ENCODE data around the gene COPB1. TPM values are rescaled to one million over a fixed set of nuclear protein-coding genes. Genes with fewer than 3 reads are reported as not detected.
A peak's percentile ranks its signal among the peaks of the same experiment; 100 is the strongest.

Gene COPB1
- total RNA-seq, 1 donor from 2014 or later, result 91.8 TPM

DNA sequence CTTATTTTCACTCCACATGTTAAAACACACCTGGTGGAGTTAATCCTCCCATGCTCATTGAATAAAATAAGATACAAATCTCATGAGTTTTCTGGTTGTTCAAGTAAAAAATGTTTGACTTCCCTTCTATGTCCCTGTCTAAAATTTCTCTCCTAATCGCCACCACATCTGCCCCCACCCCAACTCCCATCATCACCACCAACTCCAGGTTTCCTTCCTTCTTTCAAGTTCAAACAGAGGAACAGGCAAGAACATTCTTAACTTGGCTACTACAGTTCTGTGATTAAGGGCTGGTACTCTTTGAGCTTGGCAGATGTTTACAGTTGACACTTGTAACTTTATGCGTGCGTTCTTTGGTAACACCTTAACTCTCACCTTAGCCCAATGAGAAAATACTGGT, 29.7 kb upstream of the COPB1 start:
- H3K4me3 Mint-ChIP-seq, result no peak overlapping the region
- no peak for DNase-seq
- H3K27me3 Mint-ChIP-seq, result no peaks in the 10 kb centered on the region
- intact Hi-C loops (cut with micrococcal nuclease), result loop anchor here (10.0 kb wide), 1 partner anchor 545 kb away; the partner anchor contains the start of gene CALCB
- no peaks in the 10 kb centered on the region for H3K9me3 Mint-ChIP-seq
- H3K36me3 Mint-ChIP-seq (ENCODE audit: low read depth), result peaks cover 17% of the 10 kb centered on the region
- peaks cover 2% of the 10 kb centered on the region for H3K4me1 Mint-ChIP-seq
- H3K27ac Mint-ChIP-seq, result no peak overlapping the region

GRCh38 chr11:14522801-14523200, 23.2 kb upstream of the COPB1 start:
- Mint-ChIP-seq H3K4me1 (peaks cover 16% of the 10 kb centered on the region), H3K36me3 (ENCODE audit: low read depth) (peaks cover 22% of the 10 kb centered on the region), H3K4me3 (no peak overlapping the region), H3K27me3 (no peaks in the 10 kb centered on the region), H3K27ac (no peak overlapping the region), H3K9me3 (no peaks in the 10 kb centered on the region)
- DNase-seq, result no peak
- intact Hi-C loops (cut with micrococcal nuclease), result loop anchor here (10.0 kb wide), 1 partner anchor 552 kb away; the partner anchor contains the start of gene CALCB

DNA sequence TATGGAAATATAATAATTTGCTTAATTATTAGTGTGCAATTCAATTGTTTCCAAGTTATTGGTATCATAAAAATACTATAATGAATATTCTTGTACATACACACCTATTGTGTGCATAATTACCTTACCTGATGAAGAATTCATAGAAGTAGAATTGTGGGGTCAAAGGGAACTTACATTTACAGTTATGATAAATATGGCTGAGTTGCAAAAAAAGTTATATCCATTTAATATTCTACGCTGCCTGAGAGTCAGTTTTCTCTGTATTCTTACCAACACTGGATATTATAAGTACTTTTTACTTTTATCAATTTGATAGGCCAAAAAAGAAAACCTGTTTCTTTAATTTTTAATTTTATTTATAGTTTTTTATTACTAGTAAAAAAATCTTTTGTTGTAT, 22.6 kb upstream of the COPB1 start:
- Mint-ChIP-seq H3K4me3 (no peak overlapping the region), H3K27ac (no peak overlapping the region), H3K4me1 (peaks cover 19% of the 10 kb centered on the region), H3K27me3 (no peaks in the 10 kb centered on the region), H3K9me3 (no peaks in the 10 kb centered on the region), H3K36me3 (ENCODE audit: low read depth) (peaks cover 27% of the 10 kb centered on the region)
- DNase-seq, result no peak
- intact Hi-C loops (cut with micrococcal nuclease), result loop anchor here (10.0 kb wide), 1 partner anchor 553 kb away; the partner anchor contains the start of gene CALCB

- Mint-ChIP-seq H3K4me1 (peaks cover 22% of the 10 kb centered on the region), H3K27me3 (no peaks in the 10 kb centered on the region), H3K27ac (peak overlapping the region; percentile 98), H3K36me3 (ENCODE audit: low read depth) (peaks cover 30% of the 10 kb centered on the region), H3K4me3 (peak overlapping the region; percentile 96), H3K9me3 (no peaks in the 10 kb centered on the region)
- no peak for DNase-seq
- intact Hi-C loops (cut with micrococcal nuclease), result loop anchor here (1.0 to 10.0 kb wide), 9 partner anchors 17 to 554 kb away; partner anchors contain the start of gene CALCB
These were observed 21.1 kb upstream of the COPB1 start for GRCh38 chr11:14520747-14521151.

GRCh38 chr11:14519917-14520746, 20.5 kb upstream of the COPB1 start, which contains the start of gene PSMA1:
Gene PSMA1 (minus strand): TSS chr11:14520386. CDS start chr11:14520299, 87 bp downstream.
- peak; percentile 98 for DNase-seq
- peaks cover 22% of the 10 kb centered on the region for H3K4me1 Mint-ChIP-seq
- peaks cover 33% of the 10 kb centered on the region for H3K36me3 Mint-ChIP-seq (ENCODE audit: low read depth)
- peak within 1 kb of the TSS; percentile 98 for H3K27ac Mint-ChIP-seq
- intact Hi-C loops (cut with micrococcal nuclease), result loop anchor here (1.0 to 10.0 kb wide), 9 partner anchors 17 to 555 kb away; partner anchors contain the start of gene CALCB
- H3K9me3 Mint-ChIP-seq, result no peaks in the 10 kb centered on the region
- H3K27me3 Mint-ChIP-seq, result no peaks in the 10 kb centered on the region
- H3K4me3 Mint-ChIP-seq, result peak within 1 kb of the TSS; percentile 96

- peak overlapping the region; percentile 98 for H3K27ac Mint-ChIP-seq
- peaks cover 24% of the 10 kb centered on the region for H3K4me1 Mint-ChIP-seq
- intact Hi-C loops (cut with micrococcal nuclease), result no loop called here
- H3K27me3 Mint-ChIP-seq, result no peaks in the 10 kb centered on the region
- H3K9me3 Mint-ChIP-seq, result no peaks in the 10 kb centered on the region
- H3K4me3 Mint-ChIP-seq, result peak overlapping the region; percentile 96
- DNase-seq, result no peak
- H3K36me3 Mint-ChIP-seq (ENCODE audit: low read depth), result peaks cover 39% of the 10 kb centered on the region
These were observed 19.9 kb upstream of the COPB1 start for GRCh38 chr11:14519597-14519916.

DNA sequence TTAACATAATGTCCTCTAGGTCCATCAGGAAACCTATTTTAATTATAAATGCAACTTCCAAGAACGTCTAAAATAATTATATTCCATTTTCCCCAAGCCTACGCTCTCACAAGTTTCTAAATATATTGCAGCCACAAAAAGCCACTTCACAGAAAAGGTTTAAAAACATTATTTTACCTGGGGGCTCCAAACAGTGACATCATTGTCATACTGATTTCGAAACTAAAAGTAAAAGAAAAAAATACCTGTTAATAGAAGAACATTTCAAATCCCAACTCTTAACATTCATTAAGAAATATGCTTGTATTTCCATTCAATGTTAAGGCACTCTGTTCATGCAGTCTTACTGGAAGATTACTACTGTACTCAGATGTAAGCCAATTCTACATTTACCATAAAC, 19.2 kb upstream of the COPB1 start:
- Mint-ChIP-seq H3K36me3 (ENCODE audit: low read depth) (peaks cover 45% of the 10 kb centered on the region), H3K4me1 (peaks cover 26% of the 10 kb centered on the region), H3K9me3 (no peaks in the 10 kb centered on the region), H3K27ac (peak overlapping the region; percentile 98), H3K4me3 (peak overlapping the region; percentile 96), H3K27me3 (no peaks in the 10 kb centered on the region)
- intact Hi-C loops (cut with micrococcal nuclease), result no loop called here
- no peak for DNase-seq

DNA sequence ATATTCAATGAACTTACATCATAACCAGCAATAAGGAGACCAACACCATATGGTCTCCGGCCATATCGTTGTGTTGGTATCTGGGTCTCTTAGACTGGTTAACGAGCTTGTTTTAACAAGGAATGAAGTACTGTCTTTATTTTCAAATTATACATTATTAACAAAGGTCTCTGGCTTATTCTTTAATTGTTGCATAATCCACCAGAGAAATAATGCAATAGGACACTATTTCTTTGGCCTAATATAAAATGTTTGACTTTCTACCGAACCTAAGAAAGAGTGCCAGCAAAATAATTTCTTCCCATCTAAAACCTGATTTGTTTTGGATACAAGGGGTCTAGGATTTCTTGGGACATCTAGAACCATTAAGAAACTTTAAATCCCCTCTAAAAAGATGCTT, 14.2 kb upstream of the COPB1 start:
- Mint-ChIP-seq H3K4me1 (peaks cover 33% of the 10 kb centered on the region), H3K4me3 (no peak overlapping the region), H3K36me3 (ENCODE audit: low read depth) (peaks cover 63% of the 10 kb centered on the region), H3K27me3 (no peaks in the 10 kb centered on the region), H3K27ac (no peak overlapping the region), H3K9me3 (no peaks in the 10 kb centered on the region)
- intact Hi-C loops (cut with micrococcal nuclease), result no loop called here
- DNase-seq, result no peak

GRCh38 chr11:14506532-14506931, 6.9 kb upstream of the COPB1 start:
- Mint-ChIP-seq H3K4me3 (no peak overlapping the region), H3K27me3 (no peaks in the 10 kb centered on the region), H3K36me3 (ENCODE audit: low read depth) (peaks cover 62% of the 10 kb centered on the region)

DNA sequence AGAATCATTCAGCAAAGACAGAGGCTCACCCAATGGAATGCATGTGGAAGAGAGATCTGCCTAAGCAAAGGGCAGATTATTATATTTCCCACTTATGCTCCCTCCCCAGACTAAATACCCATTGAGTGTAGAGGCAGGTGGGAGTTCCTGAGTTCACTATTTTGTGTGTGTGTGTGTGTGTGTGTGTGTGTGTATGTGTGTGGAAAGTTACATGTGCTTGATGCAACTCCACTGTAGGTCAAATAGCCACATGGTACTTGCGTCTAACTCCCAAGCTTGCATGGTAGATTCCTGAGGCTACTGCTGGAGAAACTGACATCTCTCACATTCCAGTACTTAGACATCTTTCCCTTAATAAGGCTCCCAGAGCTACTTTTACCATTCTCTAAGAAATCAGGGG, 3.4 kb upstream of the COPB1 start:
- Mint-ChIP-seq H3K27me3 (no peaks in the 10 kb centered on the region), H3K9me3 (no peaks in the 10 kb centered on the region), H3K4me1 (peaks cover 28% of the 10 kb centered on the region), H3K27ac (no peak overlapping the region), H3K36me3 (ENCODE audit: low read depth) (peaks cover 47% of the 10 kb centered on the region), H3K4me3 (no peak overlapping the region)
- no peak for DNase-seq
- intact Hi-C loops (cut with micrococcal nuclease), result no loop called here

More at GRCh38 chr11:14506532-14506931, 6.9 kb upstream of the COPB1 start:
- intact Hi-C loops (cut with micrococcal nuclease), result no loop called here
- DNase-seq, result no peak
- Mint-ChIP-seq H3K4me1 (peaks cover 23% of the 10 kb centered on the region), H3K9me3 (no peaks in the 10 kb centered on the region), H3K27ac (peak overlapping the region; percentile 53)

- DNase-seq, result no peak
- peaks cover 3% of the 10 kb centered on the region for H3K9me3 Mint-ChIP-seq
- no peak overlapping the region for H3K4me3 Mint-ChIP-seq
- H3K27me3 Mint-ChIP-seq, result no peaks in the 10 kb centered on the region
- H3K4me1 Mint-ChIP-seq, result peaks cover 33% of the 10 kb centered on the region
- H3K27ac Mint-ChIP-seq, result no peak overlapping the region
- intact Hi-C loops (cut with micrococcal nuclease), result no loop called here
- peaks cover 49% of the 10 kb centered on the region for H3K36me3 Mint-ChIP-seq (ENCODE audit: low read depth)
These were observed 2.4 kb upstream of the COPB1 start for GRCh38 chr11:14502039-14502438.

GRCh38 chr11:14500181-14500651, 605 bp upstream of the COPB1 start:
- Mint-ChIP-seq H3K9me3 (peaks cover 3% of the 10 kb centered on the region), H3K36me3 (ENCODE audit: low read depth) (peaks cover 43% of the 10 kb centered on the region), H3K4me3 (peak overlapping the region; percentile 99), H3K27me3 (no peaks in the 10 kb centered on the region), H3K4me1 (peaks cover 34% of the 10 kb centered on the region), H3K27ac (peak overlapping the region; percentile 96)
- DNase-seq, result peak; percentile 87
- intact Hi-C loops (cut with micrococcal nuclease), result loop anchor here (1.0 kb wide), 2 partner anchors 20 to 391 kb away; partner anchors contain the start of gene PSMA1

DNA sequence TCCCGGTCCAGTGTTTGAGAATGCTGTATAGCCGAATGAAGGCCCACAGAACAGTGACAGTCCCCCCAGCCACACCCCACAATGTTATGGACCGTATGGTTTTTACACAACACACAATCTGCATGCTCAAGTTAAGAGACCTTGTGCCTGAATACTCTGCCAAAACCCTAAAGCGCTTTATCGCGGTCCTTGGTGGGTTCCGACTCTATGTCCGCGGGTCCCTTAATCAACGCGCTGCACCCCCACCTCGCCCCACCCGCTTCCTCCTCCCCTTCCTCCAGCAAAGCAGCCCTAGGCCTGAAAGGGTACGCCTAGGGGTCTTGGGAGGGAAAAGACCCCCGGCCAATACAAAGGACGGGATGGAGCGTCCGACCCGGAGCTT, 442 bp downstream of the COPB1 start:
- peak; percentile 82 for DNase-seq
- peak overlapping the region; percentile 99 for H3K4me3 Mint-ChIP-seq
- H3K36me3 Mint-ChIP-seq (ENCODE audit: low read depth), result peaks cover 43% of the 10 kb centered on the region
- peaks cover 3% of the 10 kb centered on the region for H3K9me3 Mint-ChIP-seq
- H3K27ac Mint-ChIP-seq, result peak overlapping the region; percentile 96
- intact Hi-C loops (cut with micrococcal nuclease), result loop anchor here (1.0 kb wide), 2 partner anchors 141 to 147 kb away; no protein-coding TSS in a partner anchor
- no peaks in the 10 kb centered on the region for H3K27me3 Mint-ChIP-seq
- peaks cover 34% of the 10 kb centered on the region for H3K4me1 Mint-ChIP-seq

DNA sequence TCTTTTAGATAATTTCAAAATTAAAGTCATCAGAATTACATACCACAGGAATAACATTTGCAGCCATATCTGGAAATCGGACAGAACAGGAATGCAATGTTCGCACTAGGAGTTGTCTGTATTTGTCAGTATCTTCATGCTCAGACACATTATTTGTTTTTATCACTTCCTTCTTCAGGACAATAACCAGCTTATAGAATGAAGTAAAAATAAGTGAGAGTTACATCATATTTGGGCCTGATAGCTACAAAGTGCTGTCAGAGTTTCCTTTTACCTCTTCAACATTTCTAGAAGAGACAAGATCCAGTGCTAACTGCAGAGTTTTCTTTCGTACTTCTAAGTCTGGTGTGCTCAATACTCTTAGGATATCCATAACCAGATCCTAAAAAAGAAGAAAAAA, 18.9 kb downstream of the COPB1 start:
- H3K4me1 Mint-ChIP-seq, result peaks cover 9% of the 10 kb centered on the region
- H3K27ac Mint-ChIP-seq, result no peak overlapping the region
- no peak for DNase-seq
- intact Hi-C loops (cut with micrococcal nuclease), result no loop called here
- H3K36me3 Mint-ChIP-seq (ENCODE audit: low read depth), result peaks cover 60% of the 10 kb centered on the region
- H3K27me3 Mint-ChIP-seq, result no peaks in the 10 kb centered on the region
- no peak overlapping the region for H3K4me3 Mint-ChIP-seq
- no peaks in the 10 kb centered on the region for H3K9me3 Mint-ChIP-seq
